OCI-LY7 (cell line): ENCODE results near the gene DMRTC2. TPM values are rescaled to one million over a fixed set of nuclear protein-coding genes. Genes with fewer than 3 reads are reported as not detected.

ENCODE experiments used
- BruUV-seq: library from RNA; stranded (reverse); fragments of 400-500 nt; replicated peaks from 2 replicates; lab custom pipeline; 2021; lab: Mats Ljungman, UMichigan
- CTCF ChIA-PET: fragments of 300-600 bp; sonication (Branson Sonifier 250); formaldehyde crosslinking; loops from one replicate; lab custom pipeline; 2022; ENCODE audit warnings: antibody characterized with exemption; ENCODE audit not compliant: unreplicated experiment; lab: Charles Lee
- POLR2A ChIA-PET: fragments of 300-600 bp; sonication (Branson Sonifier 250); formaldehyde crosslinking; loops from one replicate; lab custom pipeline; 2022; ENCODE audit warnings: antibody characterized with exemption; lab: Charles Lee
- DNase-seq: peaks from one replicate; pipeline ENCODE4 v3.0.0-alpha.2; 2015; ENCODE audit warnings: low spot score
- H2AFZ ChIP-seq: fragments of 200-600 bp; sonication (generic), shearing (Covaris generic); 2 replicates; pipeline ENCODE4 v1.6.1; 2014; ENCODE audit warnings: mild to moderate bottlenecking, antibody characterized with exemption, low read length, moderate library complexity
- H3K27ac ChIP-seq: fragments of 200-600 bp; sonication (generic); 2 replicates; pipeline ENCODE4 v1.5.1; 2014; ENCODE audit warnings: mixed run types, low read depth, mild to moderate bottlenecking, moderate library complexity, low read length, inconsistent platforms; ENCODE audit not compliant: poor library complexity, severe bottlenecking
- H3K36me3 ChIP-seq: fragments of 200-600 bp; sonication (generic); 2 replicates; pipeline ENCODE4 v1.6.1; 2014; ENCODE audit warnings: mild to moderate bottlenecking, antibody characterized with exemption, low read length, moderate library complexity, mixed read lengths; ENCODE audit not compliant: insufficient read depth
- H3K4me1 ChIP-seq: fragments of 200-600 bp; sonication (generic); 2 replicates; pipeline ENCODE4 v1.5.1; 2014; ENCODE audit warnings: mild to moderate bottlenecking, low read length; ENCODE audit not compliant: insufficient read depth, poor library complexity, severe bottlenecking
- H3K4me2 ChIP-seq: fragments of 200-600 bp; sonication (generic); 2 replicates; pipeline ENCODE4 v1.6.1; 2014; ENCODE audit warnings: mild to moderate bottlenecking, low read length
- H3K4me3 ChIP-seq: fragments of 200-600 bp; sonication (generic); 2 replicates; pipeline ENCODE4 v1.5.1; 2014; ENCODE audit warnings: mild to moderate bottlenecking, low read depth, low read length; ENCODE audit not compliant: poor library complexity, severe bottlenecking
- H3K79me2 ChIP-seq: fragments of 200-600 bp; sonication (generic); 2 replicates; pipeline ENCODE4 v1.6.1; 2016; ENCODE audit warnings: low read depth, mild to moderate bottlenecking, low read length, moderate library complexity, mixed read lengths; ENCODE audit not compliant: insufficient read depth
- H3K9me2 ChIP-seq: fragments of 200-600 bp; sonication (generic); 2 replicates; pipeline ENCODE4 v1.6.1; 2016; ENCODE audit warnings: mild to moderate bottlenecking, low read length, mixed read lengths; ENCODE audit not compliant: insufficient read depth
- H3K9me3 ChIP-seq: fragments of 200-600 bp; sonication (generic); 2 replicates; pipeline ENCODE4 v1.6.1; 2014; ENCODE audit warnings: mild to moderate bottlenecking, mixed run types, low read length, mixed read lengths
- H4K20me1 ChIP-seq: fragments of 200-600 bp; sonication (generic); 2 replicates; pipeline ENCODE4 v1.6.1; 2014; ENCODE audit warnings: mild to moderate bottlenecking, antibody characterized with exemption, low read length, moderate library complexity, mixed read lengths; ENCODE audit not compliant: insufficient read depth
- EZH2phosphoT487 ChIP-seq: fragments of 200-600 bp; sonication (generic); IDR thresholded peaks from 2 replicates; pipeline ENCODE4 v1.6.1; 2018; ENCODE audit warnings: low read depth, borderline replicate concordance, mild to moderate bottlenecking, mixed run types, antibody characterized with exemption, low read length, moderate library complexity, mixed read lengths
- intact Hi-C: fragments of 100-400 bp; cut with micrococcal nuclease; formaldehyde crosslinking; loops from one replicate; pipeline ENCODE4 v1.10.0; 2022; ENCODE audit not compliant: unreplicated experiment
- total RNA-seq, 2 experiments: library from RNA; depleted of rRNA in 1 of 2; stranded (reverse); fragments of >200 nt in 1 of 2; shearing (Covaris generic) in 1 of 2; gene quantifications; 2 replicates each; pipeline ENCODE4 v1.2.3, GENCODE V29; 2014 to 2022
- TF ChIP-seq, protein P1 (sequence below): fragments of 200-600 bp; sonication (generic); conservative IDR thresholded peaks from 2 replicates; pipeline ENCODE4 v1.5.1; 2014; ENCODE audit warnings: mild to moderate bottlenecking, antibody characterized with exemption, low read length, moderate library complexity, mixed read lengths

DMRTC2 gene
- total RNA-seq, 2 experiments from 2014 or later, result not detected

DNA sequence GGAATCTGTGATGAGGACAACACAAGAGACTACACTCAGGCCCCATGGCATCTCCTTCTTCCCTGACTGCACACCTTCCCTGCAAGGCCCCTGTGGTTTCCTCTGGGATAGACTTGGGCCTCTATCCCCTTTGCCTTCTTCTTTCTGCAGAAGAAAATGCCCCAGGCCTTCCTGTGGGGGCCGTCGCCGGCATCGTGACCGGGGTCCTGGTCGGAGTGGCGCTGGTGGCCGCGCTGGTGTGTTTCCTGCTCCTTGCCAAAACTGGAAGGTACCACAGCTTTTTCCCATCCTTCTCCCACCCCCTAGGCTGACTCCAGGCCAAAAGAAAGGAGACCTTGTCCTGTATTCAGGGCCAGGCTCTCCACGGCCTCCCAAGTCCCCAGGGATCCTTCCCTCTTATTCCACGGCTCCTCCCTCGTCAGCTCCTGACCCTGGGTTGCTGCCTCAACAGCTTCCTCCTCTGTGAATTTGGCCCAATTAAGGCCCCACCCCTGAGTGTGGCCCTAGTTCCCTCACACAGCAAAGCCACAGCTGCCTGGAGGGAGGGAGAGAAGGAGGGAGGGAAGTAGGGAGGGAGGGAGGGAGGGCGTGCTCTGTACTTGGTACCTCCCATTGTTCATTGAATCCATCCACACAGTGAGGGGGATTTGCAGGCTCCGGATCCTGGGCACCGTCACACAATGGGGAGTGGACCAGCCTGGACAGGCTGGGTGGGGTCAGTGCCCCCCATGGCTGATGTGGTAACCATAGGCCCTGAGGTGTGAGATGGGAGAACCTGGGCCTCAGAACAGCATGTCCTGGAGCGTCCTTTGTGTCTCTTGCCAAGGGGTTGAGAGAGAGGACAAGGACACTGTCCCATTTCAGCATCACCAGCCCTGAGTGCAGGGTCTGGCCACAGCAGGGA lies 35.9 kb upstream of the DMRTC2 start:
- no peaks in the 10 kb centered on the region for H3K9me2 ChIP-seq
- ChIA-PET POLR2A (no interaction called here), CTCF (no interaction called here)
- H3K79me2 ChIP-seq, result no peaks in the 10 kb centered on the region
- intact Hi-C loops, result no loop called here
- no peak for DNase-seq
- no peak overlapping the region for H3K27ac ChIP-seq
- H4K20me1 ChIP-seq, result no peaks in the 10 kb centered on the region
- H3K9me3 ChIP-seq, result no peaks in the 10 kb centered on the region
- no peak for TF ChIP-seq EZH2phosphoT487
- TF ChIP-seq, protein P1, sequence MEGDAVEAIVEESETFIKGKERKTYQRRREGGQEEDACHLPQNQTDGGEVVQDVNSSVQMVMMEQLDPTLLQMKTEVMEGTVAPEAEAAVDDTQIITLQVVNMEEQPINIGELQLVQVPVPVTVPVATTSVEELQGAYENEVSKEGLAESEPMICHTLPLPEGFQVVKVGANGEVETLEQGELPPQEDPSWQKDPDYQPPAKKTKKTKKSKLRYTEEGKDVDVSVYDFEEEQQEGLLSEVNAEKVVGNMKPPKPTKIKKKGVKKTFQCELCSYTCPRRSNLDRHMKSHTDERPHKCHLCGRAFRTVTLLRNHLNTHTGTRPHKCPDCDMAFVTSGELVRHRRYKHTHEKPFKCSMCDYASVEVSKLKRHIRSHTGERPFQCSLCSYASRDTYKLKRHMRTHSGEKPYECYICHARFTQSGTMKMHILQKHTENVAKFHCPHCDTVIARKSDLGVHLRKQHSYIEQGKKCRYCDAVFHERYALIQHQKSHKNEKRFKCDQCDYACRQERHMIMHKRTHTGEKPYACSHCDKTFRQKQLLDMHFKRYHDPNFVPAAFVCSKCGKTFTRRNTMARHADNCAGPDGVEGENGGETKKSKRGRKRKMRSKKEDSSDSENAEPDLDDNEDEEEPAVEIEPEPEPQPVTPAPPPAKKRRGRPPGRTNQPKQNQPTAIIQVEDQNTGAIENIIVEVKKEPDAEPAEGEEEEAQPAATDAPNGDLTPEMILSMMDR, result no peak
- no peak overlapping the region for H2AFZ ChIP-seq
- H3K4me1 ChIP-seq, result peaks cover 37% of the 10 kb centered on the region
- BruUV-seq, result no TSS peak
- H3K4me2 ChIP-seq, result no peak overlapping the region
- no peaks in the 10 kb centered on the region for H3K36me3 ChIP-seq
- no peak overlapping the region for H3K4me3 ChIP-seq

DNA sequence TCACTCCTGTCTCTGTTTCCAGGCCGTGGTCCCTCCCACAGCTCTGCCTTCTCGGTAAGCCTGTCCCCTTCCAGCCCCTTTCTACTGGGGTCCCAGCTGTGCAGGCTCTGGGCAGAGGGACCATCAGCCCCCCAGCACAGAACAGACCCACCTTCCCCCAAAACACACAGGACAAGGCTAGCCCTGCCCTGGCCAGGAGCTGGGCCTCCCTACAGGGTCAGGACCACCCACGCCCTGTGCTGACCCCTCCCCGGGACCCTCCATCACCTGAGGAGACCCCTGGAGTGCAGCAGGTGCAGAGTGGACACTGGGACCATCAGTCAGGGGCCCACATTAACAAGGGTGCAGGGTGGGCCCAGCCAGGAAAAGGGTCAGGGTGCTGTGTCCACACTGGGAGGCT lies 34.5 kb upstream of the DMRTC2 start:
- ChIA-PET CTCF (no interaction called here), POLR2A (interaction anchor here (0.7 to 1.0 kb wide), 2 partner anchors 15 to 404 kb away, joined by 3 read pairs; no protein-coding TSS in a partner anchor)
- TF ChIP-seq, protein P1, result no peak
- TF ChIP-seq EZH2phosphoT487, result no peak
- Histone ChIP-seq H3K9me3 (no peaks in the 10 kb centered on the region), H3K4me3 (no peak overlapping the region), H3K36me3 (no peaks in the 10 kb centered on the region), H3K9me2 (no peaks in the 10 kb centered on the region), H2AFZ (peak overlapping the region; percentile 70; the same call in 1 of the 2 replicates), H4K20me1 (no peaks in the 10 kb centered on the region), H3K4me2 (peak overlapping the region; percentile 46), H3K27ac (no peak overlapping the region), H3K4me1 (peaks cover 23% of the 10 kb centered on the region), H3K79me2 (no peaks in the 10 kb centered on the region)
- intact Hi-C loops, result no loop called here
- no TSS peak for BruUV-seq
- no peak for DNase-seq

DNA sequence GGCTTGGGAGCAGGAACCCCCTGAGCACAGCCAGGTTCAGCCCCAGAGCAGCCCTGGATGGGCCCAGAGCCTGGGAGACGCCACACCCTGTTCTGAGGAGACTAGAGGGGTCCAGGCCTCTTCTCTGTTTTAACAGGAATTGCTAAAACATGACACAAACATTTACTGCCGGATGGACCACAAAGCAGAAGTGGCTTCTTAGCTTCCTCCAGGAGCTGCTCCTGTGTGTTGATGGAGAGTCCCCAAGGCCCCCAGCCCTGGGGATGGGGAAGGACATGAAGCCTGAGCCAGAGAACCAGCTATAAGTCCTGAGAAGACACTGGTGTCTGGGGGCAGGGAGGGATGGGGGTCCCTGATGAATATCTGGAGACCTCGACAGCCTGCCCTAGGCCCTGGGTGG lies 33.8 kb upstream of the DMRTC2 start:
- intact Hi-C loops, result no loop called here
- no peaks in the 10 kb centered on the region for H3K79me2 ChIP-seq
- peak overlapping the region; percentile 46 for H3K4me2 ChIP-seq
- no peaks in the 10 kb centered on the region for H3K9me3 ChIP-seq
- no peaks in the 10 kb centered on the region for H3K36me3 ChIP-seq
- TF ChIP-seq, protein P1, result no peak
- TF ChIP-seq EZH2phosphoT487, result no peak
- no TSS peak for BruUV-seq
- POLR2A ChIA-PET, result interaction anchor here (0.7 to 1.0 kb wide), 2 partner anchors 16 to 404 kb away, joined by 3 read pairs; no protein-coding TSS in a partner anchor
- H3K27ac ChIP-seq, result no peak overlapping the region
- H2AFZ ChIP-seq, result peak overlapping the region; percentile 70
- H3K4me1 ChIP-seq, result peaks cover 17% of the 10 kb centered on the region
- H4K20me1 ChIP-seq, result no peaks in the 10 kb centered on the region
- DNase-seq, result peak; percentile 37
- H3K9me2 ChIP-seq, result no peaks in the 10 kb centered on the region
- CTCF ChIA-PET, result no interaction called here
- no peak overlapping the region for H3K4me3 ChIP-seq
